Measurements from ENCODE around the gene AFAP1L2.

The AFAP1L2 gene

GRCh38 chr10:114276671-114277070 lies 127.6 kb downstream of the AFAP1L2 start:
- Histone ChIP-seq H2AFZ (ENCODE audit: low read length) (no peak overlapping the region), H3K27ac (ENCODE audit: low read length) (no peak overlapping the region), H3K36me3 (replicated peaks; ENCODE audit: insufficient read depth, low read length) (no peaks in the 10 kb centered on the region), H3K4me3 (ENCODE audit: low read length) (no peak overlapping the region), H3K9ac (ENCODE audit: low read length) (no peak overlapping the region), H3F3A (ENCODE audit: insufficient read depth, low read length) (no peaks in the 10 kb centered on the region), H3K27me3 (replicated peaks; ENCODE audit: insufficient read depth, low read length) (no peaks in the 10 kb centered on the region), H4K20me1 (ENCODE audit: insufficient read depth, low read length) (no peaks in the 10 kb centered on the region), H3K79me2 (ENCODE audit: low read length) (no peaks in the 10 kb centered on the region), H3K4me1 (ENCODE audit: low read length) (no peaks in the 10 kb centered on the region), H3K4me2 (ENCODE audit: low read depth, low read length) (no peak overlapping the region), H3K9me3 (replicated peaks; ENCODE audit: insufficient read depth, low read length) (no peaks in the 10 kb centered on the region), H3K9me2 (replicated peaks; ENCODE audit: insufficient read depth, low read length) (no peaks in the 10 kb centered on the region)
- no peak for DNase-seq
- TF ChIP-seq EZH2 (optimal IDR thresholded peaks at IDR 0.05; ENCODE audit: low read depth, low read length), result no peak
- TF ChIP-seq EZH2phosphoT487 (IDR thresholded peaks at IDR 0.05; ENCODE audit: low read length), result no peak
- TF ChIP-seq CTCF (IDR thresholded peaks at IDR 0.05; ENCODE audit: low read length), result no peak

GRCh38 chr10:114276066-114276465 lies 128.2 kb downstream of the AFAP1L2 start:
- no peaks in the 10 kb centered on the region for H3K4me1 ChIP-seq (ENCODE audit: low read length)
- no peak overlapping the region for H3K4me2 ChIP-seq (ENCODE audit: low read depth, low read length)
- no peaks in the 10 kb centered on the region for H3K9me3 ChIP-seq (replicated peaks; ENCODE audit: insufficient read depth, low read length)
- no peak for DNase-seq
- H3K27me3 ChIP-seq (replicated peaks; ENCODE audit: insufficient read depth, low read length), result no peaks in the 10 kb centered on the region
- H3K9me2 ChIP-seq (replicated peaks; ENCODE audit: insufficient read depth, low read length), result no peaks in the 10 kb centered on the region
- H3F3A ChIP-seq (ENCODE audit: insufficient read depth, low read length), result no peaks in the 10 kb centered on the region
- TF ChIP-seq EZH2phosphoT487 (IDR thresholded peaks at IDR 0.05; ENCODE audit: low read length), result no peak
- no peak for TF ChIP-seq CTCF (IDR thresholded peaks at IDR 0.05; ENCODE audit: low read length)
- TF ChIP-seq EZH2 (optimal IDR thresholded peaks at IDR 0.05; ENCODE audit: low read depth, low read length), result no peak
- no peak overlapping the region for H3K9ac ChIP-seq (ENCODE audit: low read length)
- no peaks in the 10 kb centered on the region for H4K20me1 ChIP-seq (ENCODE audit: insufficient read depth, low read length)
- H3K79me2 ChIP-seq (ENCODE audit: low read length), result no peaks in the 10 kb centered on the region
- no peak overlapping the region for H3K27ac ChIP-seq (ENCODE audit: low read length)
- H3K4me3 ChIP-seq (ENCODE audit: low read length), result no peak overlapping the region
- H3K36me3 ChIP-seq (replicated peaks; ENCODE audit: insufficient read depth, low read length), result no peaks in the 10 kb centered on the region
- H2AFZ ChIP-seq (ENCODE audit: low read length), result no peak overlapping the region

GRCh38 chr10:114274616-114275453 lies 129.5 kb downstream of the AFAP1L2 start:
- no peak for DNase-seq
- H3K4me2 ChIP-seq (ENCODE audit: low read depth, low read length), result no peak overlapping the region
- no peaks in the 10 kb centered on the region for H4K20me1 ChIP-seq (ENCODE audit: insufficient read depth, low read length)
- no peaks in the 10 kb centered on the region for H3K36me3 ChIP-seq (replicated peaks; ENCODE audit: insufficient read depth, low read length)
- no peak for TF ChIP-seq EZH2phosphoT487 (IDR thresholded peaks at IDR 0.05; ENCODE audit: low read length)
- TF ChIP-seq CTCF (IDR thresholded peaks at IDR 0.05; ENCODE audit: low read length), result no peak
- TF ChIP-seq EZH2 (optimal IDR thresholded peaks at IDR 0.05; ENCODE audit: low read depth, low read length), result no peak
- no peaks in the 10 kb centered on the region for H3K4me1 ChIP-seq (ENCODE audit: low read length)
- no peak overlapping the region for H3K9ac ChIP-seq (ENCODE audit: low read length)
- no peaks in the 10 kb centered on the region for H3K79me2 ChIP-seq (ENCODE audit: low read length)
- H2AFZ ChIP-seq (ENCODE audit: low read length), result no peak overlapping the region
- no peak overlapping the region for H3K4me3 ChIP-seq (ENCODE audit: low read length)
- H3K9me2 ChIP-seq (replicated peaks; ENCODE audit: insufficient read depth, low read length), result no peaks in the 10 kb centered on the region
- no peaks in the 10 kb centered on the region for H3K9me3 ChIP-seq (replicated peaks; ENCODE audit: insufficient read depth, low read length)
- H3F3A ChIP-seq (ENCODE audit: insufficient read depth, low read length), result no peaks in the 10 kb centered on the region
- H3K27me3 ChIP-seq (replicated peaks; ENCODE audit: insufficient read depth, low read length), result no peaks in the 10 kb centered on the region
- H3K27ac ChIP-seq (ENCODE audit: low read length), result no peak overlapping the region
